ENCODE results near the gene PLPP7.

The PLPP7 gene

DNA sequence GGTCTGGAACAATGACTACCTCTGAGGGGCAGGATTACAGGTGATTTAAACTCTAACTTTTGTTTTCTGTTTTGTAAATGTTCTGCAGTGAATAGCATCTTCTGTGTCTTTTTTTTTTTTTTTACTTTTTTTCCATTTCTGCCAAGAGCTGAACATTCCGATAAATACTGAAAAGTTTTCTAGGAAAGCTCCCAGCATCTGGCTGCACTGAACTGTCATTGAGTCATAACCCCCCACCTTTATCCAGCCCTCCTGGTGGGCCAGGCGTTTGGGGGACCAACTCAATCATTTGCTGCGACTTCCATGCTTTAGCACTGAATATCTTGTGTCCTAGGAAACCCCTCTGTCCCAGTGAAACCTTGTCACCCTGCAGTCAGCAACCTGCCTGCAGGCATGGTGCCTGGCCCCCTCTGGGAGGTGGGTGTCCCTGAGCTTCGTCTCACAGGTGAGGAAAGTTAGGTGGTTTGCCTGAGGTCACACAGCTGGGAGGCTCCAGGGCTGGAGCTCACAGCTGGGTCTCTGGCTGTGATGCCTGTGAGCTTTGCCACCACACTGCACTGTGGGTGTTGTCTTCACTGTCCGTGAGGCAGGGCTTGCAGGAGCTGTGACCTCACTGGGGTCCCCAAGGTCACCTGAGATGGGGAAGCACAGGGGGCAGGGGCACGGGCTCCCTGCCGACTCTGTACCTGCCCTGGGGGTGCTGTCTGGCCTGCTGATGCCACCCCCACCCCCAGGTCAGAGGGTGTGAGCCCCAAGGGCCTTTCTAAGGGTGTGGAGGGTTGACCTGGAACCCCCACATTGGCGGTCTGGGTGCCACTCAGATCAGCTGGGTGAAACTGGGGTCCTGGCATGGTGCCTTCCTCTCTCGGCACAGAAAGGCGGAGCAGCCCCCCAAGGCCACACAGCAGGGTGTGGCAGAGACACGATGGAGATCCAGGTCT is 14.1 kb downstream of the PLPP7 start:
- no peak for DNase-seq (ENCODE audit: low read depth)

DNA sequence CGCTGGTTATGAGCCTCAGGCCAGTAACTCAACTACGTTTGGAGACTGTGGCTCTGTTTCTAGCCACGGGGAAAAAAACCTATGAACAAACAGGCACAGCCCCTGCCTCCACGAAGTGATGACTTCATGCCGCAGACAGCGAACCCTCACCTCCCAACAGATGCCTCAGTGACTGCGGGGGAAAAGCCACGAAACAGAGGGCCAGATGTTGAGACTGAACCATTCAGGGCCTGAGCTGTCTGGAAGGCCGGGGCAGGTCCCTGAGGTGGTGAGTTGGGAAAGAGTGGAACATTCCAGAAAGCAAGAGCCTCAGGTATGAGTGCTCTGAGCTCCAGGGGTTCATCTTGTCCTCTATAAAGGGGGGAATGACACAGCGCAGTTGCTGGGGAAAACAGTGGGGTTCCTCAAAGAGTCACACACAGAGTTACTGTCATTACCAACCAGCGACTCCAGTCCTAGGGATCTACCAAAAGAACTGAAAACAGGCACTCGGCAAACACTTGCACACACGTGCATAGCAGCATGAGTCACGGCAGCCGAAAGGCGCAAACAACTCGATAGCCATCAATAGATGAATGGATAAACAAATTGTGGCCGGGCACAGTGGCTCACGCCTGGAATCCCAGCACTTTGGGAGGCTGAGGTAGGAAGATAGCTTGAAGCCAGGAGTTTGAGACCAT is 15.3 kb downstream of the PLPP7 start:
- DNase-seq (ENCODE audit: low read depth), result no peak

DNA sequence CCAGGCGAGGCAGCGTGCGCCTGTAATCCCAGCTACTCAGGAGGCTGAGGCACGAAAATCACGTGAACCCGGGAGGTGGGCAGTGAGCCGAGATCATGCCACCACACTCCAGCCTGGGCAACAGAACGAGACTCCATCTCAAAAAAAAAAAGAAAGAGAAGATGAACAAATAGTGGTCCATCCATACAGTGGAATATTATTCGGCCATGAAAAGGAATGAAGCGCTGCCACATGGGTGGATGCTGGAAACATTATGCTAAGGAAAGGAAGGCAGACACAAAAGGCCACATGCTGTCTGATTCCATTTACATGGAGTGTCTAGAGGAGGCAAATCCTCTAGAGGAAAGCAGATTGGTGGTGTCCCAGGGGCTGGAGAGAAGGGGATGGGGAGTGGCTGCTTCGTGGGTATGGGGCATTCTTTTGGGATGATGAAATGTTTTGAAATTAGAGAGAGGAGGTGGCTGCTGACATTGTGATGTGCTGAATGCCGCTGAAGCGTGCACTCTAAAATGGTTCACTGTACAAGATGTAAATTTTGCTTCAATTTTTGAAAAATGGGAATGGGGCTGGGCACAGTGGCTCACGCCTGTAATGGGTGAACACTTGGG is 17.0 kb downstream of the PLPP7 start:
- no peak for DNase-seq (ENCODE audit: low read depth)

DNA sequence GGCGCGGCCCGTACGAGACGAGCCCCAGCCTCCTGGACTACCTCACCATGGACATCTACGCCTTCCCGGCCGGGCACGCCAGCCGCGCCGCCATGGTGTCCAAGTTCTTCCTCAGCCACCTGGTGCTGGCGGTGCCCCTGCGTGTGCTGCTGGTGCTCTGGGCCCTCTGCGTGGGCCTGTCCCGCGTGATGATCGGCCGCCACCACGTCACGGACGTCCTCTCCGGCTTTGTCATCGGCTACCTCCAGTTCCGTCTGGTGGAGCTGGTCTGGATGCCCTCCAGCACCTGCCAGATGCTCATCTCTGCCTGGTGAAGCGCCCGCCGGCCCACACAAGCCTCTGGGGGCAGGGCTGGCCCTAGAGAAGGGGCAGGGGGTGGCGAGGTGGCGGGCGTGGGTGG is 18.5 kb downstream of the PLPP7 start:
- no peak for DNase-seq (ENCODE audit: low read depth)

DNA sequence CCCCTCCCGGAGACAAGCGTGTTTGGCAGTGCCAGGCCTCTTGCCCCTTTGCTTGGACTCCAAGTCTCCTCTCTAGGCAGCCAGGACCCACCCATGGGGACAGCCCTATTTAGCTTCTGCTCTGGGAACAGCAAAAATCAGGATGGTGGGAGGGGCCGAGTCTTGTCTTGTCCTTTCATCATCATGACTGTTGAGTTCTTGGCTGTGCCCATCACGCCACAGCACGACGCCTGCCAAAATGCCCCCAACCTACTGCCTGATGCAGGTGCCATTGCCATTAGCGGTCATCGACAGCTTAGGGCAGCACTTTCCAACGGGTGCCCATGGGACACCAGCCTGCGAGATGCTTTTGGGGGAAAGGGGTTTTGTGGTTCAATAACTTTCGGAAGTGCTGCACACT is 18.9 kb downstream of the PLPP7 start:
- DNase-seq (ENCODE audit: low read depth), result no peak

DNA sequence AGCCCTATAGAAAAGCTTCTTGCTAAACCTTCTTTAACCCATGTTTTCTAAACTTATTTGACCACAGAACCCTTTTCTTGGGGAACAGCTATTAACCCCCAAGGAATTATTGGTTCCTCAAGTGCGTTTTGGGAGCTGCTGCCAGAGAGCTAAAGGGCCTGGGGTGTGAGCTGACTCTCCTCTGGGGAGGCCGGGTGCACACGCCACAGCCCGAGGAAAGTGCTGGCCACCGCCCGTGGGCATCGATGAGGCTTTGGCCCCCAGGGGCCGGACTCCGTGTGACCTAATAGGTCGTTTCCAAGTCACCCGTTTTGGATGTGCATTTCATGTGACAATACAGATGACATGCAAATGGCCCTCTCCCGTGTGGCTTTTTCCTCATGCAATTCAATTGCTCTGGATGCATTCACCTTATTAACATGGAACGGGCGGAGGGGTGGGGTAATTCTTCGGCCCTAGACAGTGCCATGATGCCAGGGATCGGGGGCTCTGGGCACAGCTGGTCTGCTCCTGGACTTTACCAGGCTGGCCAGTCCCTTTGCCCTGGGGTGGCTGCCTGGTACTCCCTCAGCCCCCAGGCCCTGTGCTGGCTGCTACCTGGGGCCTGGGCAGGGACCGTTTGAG is 19.5 kb downstream of the PLPP7 start:
- DNase-seq (ENCODE audit: low read depth), result no peak

DNA sequence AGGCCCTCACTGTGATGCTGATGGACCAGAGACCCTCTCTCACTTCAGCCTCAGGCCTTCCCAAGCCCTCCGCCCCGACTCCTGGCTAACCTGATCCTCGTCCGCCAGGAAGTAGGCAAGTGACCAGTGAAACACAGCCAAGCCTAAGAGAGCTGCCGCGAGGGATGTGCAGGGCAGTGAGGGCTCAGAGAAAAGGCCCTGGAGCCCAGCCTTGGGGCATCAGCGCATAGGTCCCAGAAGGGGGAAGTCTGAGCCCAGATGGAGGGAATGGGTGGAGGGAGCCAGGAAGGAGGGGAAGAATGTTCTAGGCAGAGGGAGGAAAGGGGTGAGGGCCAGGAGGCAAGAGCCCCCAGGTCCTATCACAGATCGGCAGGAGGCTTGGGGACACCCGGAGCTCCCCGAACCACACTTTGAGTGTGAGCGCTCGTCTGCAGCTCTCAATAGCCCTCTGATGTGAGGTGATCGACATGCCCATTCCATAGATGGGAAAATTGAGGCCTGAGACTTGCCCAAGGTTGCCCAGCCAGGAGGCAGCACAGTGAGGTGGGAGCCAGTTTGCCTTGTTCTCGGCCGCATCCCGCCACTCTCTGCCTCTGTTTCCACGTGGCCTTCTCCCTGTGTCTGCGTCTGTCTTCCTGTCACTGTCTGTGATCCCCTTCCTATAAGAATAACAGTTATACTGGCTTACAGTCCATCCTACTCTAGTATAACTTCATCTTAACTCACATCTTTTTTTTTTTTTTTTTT is 20.2 kb downstream of the PLPP7 start:
- no peak for DNase-seq (ENCODE audit: low read depth)

DNA sequence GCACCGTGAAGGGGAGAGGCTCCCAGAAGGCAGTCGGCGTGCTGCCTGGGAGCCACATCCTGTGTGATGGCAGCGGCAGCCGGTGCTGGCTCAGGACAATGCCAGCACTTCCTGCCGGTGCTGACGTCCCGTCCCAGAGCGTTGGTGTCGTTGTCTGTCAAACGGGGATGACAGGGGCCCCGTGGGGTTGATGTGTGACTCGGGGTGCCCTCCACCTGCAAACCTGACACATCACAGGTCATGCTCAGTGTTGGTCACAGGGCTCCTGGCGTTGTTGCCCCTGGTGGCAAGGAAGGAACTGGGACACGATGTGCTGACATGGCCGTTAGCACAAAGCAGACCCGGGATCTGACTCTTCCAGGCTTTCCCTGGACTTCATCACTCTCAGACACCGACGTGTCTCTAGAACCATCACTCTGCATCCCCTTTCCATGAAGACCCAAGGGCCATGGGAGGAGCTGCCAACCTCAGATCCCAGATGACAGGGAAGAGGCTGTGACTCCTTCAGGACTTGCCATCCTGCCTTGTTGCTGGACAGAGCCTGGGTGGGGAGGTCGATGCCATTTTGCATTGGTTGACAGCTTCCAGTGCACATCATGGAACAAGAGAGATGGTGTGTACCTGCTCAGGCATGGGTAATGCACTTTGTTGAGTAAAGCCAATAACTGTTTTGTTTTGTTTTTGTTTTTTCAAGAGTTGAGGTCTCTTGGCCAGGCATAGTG is 21.5 kb downstream of the PLPP7 start:
- DNase-seq (ENCODE audit: low read depth), result no peak

DNA sequence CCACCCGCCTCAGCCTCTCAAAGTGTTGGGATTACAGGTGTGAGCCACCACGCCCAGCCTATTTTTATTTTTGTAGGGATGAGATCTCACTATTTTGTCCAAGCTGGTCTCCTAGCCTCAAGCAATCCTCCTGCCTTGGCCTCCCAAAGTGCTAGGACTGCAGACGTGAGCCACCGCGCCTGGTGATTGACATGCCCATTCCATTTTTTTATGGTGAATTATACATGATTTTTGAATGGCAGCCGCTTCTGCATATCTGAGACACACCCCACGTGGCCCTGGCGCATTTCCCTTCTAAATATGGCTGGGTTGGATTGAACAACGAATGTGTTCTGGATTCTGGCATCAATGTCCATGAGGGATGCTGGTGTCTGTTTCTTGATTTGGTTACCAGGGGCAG is 22.7 kb downstream of the PLPP7 start:
- no peak for DNase-seq (ENCODE audit: low read depth)

DNA sequence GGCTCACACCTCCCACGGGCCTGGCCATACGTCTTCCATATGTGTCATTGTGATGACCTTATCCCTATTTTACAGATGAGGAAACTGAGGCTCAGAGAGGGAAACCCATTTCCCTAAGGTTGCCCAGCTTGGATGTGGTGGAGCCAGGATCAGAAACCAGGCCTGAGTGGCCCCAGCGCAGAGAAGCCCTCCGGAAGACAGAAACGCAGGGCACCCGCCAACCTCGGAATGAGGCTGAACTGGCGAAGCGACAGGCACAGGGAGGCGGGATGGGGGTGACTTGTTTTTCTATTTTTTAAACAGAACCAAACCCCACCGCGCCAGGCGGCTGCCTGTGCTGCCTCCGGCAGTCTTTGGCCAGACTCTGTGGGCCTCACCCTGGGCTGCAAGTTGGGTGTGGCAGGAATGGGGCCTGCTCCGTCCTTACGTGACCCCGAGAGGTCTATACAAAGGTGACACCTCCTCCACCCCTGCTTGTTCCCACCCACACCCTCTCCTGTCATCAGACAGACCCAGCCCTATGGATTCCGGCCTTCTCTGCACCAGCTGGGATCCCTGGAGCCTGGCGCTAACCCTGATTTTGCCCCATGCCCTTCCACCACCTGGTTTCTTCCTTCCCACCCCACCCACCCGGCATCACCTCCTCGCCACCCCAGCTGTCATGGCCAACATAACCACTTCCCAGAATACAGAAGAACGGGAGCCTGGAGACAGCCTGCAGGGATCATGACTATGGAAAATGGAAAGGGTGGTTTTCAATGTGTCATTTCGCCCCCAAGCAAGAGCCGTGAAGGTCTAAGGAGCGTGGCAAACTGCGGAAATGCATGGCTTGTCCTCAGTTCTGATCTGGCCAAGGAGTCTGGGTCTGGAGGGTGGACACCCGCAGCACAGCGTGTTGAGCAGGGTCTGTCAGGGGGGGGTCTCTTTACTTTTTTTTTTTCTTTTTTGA is 23.6 kb downstream of the PLPP7 start:
- DNase-seq (ENCODE audit: low read depth), result no peak

DNA sequence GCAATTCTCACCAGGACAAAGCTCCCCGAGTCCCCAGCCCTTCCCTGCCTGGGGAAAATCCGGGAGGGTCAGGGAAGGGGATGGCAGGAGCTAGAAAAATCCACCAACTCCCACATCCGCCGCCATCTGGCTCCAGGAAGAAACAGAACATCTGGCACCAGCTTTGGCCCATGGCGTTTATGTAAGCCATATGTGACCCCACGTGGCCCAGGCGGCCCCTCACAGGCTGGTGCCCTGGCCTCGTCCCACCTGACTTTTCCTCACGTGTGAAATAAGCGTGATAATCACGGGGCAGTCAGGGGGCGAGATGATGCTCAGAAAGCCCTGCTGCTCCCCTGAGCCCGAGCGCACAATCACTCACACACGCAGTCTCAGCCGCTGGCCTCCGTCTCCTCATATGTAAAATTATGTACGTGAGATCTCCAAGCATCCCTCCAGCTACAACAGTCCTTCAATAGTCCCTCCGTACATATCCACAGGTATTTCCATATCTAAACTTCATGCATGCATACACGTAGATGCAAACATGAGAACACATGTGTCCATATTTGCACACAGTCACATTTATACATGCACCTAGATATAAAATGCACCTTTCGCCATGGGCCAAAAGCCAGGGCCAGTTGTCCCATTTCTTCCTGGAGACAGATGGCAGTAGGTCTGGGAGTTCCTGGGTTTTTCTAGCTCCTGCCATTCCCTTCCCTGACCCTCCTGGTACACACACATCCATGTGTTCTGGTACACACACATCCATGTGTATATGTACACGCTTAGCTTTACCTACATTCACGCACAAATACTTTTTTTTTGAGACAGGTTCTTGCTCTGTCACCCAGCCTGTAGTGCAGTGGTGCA is 28.9 kb downstream of the PLPP7 start:
- no peak for DNase-seq (ENCODE audit: low read depth)

DNA sequence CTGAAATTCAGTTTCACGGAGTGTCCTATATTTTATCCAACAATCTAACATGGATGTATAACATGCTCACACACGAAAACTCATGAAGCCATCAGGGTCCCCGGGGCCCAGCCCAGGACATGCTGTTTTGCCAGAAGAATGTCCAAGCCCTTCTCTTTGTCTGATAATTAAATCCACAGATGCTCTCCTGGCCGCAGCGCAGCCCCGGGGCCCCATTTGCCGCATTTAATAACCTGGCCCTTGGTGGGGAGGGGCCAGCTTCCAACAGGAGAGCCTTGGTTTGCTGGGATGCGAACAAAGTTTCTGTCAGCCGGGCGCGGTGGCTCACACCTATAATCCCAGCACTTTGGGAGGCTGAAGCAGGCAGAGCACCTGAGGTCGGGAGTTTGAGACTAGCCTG is 30.0 kb downstream of the PLPP7 start:
- DNase-seq (ENCODE audit: low read depth), result no peak

DNA sequence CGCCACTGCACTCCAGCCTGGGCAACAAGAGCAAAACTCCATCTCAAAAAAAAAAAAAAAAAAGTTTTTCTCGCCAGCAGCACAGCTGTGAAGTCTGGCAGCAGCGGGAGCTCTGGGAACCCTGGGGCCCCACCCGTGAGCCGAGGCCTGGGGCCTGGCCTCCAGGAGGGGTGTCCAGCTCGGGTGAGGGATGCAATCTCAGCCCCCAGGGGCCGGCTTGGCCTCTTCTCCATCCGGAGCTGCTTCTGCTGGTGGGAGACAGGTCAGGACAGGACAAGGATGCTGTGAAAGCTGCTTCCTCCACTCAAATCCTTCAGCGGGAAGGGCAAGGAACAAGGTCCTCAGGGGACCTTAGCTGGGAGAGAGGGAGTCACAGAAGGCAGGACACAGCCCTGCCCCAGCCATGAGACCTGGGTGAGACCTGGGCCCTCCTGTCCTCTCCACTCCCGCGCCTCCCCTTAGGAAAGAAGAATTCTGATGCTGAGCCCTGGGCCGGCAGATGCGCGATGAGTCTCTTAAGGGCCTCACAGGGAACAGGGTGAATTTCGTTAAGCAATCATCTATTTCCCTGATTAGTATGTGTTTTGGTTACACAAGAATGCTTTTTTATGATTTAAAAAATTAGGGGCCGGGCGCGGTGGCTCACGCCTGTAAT is 30.6 kb downstream of the PLPP7 start:
- no peak for DNase-seq (ENCODE audit: low read depth)

DNA sequence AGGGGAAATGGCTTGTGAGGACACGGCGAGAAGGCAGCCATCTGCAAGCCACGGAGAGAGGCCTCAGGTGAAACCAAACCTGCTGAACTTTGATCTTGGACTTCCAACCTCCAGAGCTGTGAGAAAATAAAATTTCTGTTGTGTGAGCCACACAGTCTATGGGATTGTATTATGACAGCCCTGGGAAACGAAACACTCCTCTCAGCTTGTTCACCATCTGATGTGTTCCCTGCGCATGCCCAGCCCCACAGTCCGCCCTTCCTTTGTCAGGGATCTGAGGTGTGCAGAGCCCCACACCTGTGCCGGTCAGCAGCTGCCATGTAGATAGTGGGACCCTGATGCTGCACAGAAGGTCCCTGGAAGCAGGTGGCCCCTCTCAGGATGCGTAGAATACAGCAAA is 34.1 kb downstream of the PLPP7 start:
- no peak for DNase-seq (ENCODE audit: low read depth)

DNA sequence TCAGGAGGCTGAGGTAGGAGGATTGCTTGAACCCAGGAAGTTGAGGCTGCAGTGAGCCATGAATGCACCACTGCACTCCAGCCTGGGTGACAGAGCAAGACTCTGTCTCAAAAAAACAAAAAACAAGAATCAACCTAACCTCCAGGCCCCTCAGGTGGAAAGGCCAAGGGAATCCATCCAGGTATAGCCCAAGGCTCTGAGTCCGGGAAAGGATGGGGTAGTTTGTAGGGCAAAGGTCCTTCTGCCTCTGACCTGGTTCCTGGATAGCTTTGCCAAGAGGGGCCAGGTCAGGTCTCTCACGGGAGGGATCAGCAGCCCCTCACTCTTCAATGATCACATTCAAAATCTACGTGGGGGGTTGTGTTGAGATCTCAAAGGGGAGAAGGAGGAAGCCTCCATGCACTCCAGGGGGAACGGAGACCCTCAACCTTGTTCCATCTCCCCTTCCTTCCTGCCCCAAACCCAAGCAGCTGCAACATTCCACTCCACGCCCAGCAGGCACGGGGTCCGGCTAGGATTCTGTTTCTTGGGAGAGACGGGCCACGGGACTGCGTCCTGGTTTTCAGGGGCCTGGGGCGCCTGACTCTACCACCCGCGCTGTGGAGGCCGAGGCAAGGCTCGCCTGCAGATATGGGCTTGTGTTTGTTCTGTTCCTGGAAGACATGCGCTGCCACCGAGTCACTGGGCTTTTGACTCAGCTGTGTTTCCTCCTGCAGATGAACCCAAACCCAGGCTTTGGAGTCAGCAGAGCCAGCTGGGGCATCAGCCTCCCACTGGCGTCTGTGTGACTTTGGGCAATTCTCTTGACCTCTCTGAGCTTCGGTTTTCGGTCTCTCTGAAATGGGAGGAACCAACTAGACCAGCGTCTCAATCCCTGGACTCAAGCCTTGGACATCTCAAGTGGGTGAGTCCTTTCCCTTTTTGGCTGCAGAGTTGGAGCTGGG is 35.5 kb downstream of the PLPP7 start:
- no peak for DNase-seq (ENCODE audit: low read depth)

DNA sequence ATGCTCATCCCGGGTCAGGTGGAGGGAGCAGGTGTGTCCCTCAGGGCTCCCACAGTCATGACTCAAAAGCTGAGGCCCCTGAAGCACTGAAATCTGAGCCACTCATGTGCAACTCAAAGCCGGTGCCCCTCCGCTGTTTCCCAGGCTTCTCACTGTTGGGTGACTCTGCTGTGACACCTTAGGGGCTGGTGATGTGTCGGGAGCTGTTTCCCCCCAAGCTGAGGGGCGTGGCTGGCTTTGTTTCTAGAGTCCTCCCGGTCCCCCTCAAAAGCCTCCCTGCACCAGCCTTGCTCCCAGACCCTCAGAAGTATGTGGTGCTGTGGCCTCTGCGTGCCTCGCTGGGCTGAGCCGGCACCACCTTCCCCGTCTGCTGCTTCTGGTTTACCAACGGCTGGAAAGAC is 39.7 kb downstream of the PLPP7 start:
- DNase-seq (ENCODE audit: low read depth), result no peak

DNA sequence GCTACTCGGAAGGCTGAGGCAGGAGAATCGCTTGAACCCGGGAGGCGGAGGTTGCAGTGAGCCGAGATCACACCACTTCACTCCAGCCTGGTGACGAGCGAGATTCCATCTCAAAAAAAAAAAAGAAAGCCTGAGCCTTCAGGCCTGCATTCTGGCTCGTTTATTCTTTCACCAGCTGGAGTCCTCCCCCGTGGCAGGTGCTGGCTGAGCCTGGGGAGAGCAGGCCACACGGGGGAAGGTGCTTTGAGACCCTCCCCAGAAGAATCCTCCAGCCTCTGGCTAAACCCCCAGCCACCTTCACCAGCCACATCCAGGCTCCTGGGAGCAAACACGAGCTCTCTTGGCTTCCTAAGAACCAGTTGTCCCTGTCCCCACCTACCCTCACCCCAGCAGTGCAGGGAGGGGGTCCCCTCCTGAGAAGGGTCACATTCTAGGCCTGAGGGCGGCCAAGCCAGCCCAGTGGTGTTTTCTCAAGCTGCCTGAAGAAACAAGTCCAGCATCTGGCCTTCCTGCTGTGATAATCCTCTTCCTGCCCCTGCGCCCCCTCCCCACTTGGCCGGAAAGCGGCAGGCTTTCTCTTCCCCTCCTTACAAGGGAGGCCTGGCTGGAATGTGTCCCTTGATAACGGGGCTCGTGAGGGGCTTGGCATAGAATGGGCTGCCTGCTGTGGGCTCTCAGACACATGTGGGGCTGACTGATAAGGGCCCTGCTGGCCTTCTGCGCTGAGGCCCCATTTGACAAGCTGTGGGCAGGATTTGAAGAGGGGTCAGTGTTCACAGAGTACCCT is 41.5 kb downstream of the PLPP7 start:
- no peak for DNase-seq (ENCODE audit: low read depth)

Data from stromal cell of bone marrow (primary cell).